ENCODE data around the gene PES1. TPM values are rescaled to one million over a fixed set of nuclear protein-coding genes. Genes with fewer than 3 reads are reported as not detected.

PES1 gene
- total RNA-seq, 1 experiment from 2014 or later: 73.8 TPM

DNA sequence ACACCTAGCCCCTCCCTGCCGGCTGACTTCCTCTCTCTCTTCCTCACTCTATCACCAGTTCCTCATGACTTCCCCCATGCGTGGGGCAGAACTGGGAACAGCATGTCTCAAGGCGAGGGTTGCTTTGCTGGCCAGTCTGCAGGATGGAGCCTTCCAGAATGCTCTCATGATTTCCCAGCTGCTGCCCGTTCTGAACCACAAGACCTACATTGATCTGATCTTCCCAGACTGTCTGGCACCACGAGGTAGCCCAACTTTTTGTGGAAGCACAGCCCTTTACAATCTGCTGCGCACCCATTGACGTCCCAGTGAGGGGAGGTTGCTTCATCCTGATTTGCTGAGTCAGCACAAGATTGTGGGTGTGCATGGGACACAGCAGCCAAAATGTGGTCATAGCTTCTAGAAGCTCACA, 23.8 kb upstream of the PES1 start:
- H3K9me3 ChIP-seq (replicated peaks): no peaks in the 10 kb centered on the region
- H3K27me3 ChIP-seq: no peaks in the 10 kb centered on the region
- no peak overlapping the region for H3K27ac ChIP-seq
- H3K36me3 ChIP-seq: no peaks in the 10 kb centered on the region
- H3K4me3 ChIP-seq: no peak overlapping the region
- DNase-seq: no peak
- no peaks in the 10 kb centered on the region for H3K4me1 ChIP-seq

DNA sequence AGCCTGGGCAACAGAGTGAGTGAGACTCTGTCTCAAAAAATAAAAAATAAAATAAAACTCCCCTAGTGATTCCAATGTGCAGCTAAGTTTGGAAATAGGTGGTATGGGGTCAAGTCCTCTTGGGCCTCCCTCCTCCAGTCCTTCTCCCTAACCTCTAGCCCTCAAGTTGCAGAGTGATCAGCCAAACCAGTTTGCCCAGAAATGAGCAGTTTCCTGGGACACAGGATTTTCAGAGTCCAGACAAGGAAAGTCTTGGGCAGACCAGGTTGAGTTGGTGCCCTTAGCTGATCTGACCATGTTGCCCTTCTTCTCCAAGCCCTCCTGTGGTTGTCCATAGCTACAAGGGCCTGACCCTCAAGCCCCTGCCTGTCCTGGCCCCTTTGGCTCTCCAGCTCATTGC, 23.2 kb upstream of the PES1 start:
- Histone ChIP-seq H3K27me3 (no peaks in the 10 kb centered on the region), H3K9me3 (replicated peaks) (no peaks in the 10 kb centered on the region), H3K27ac (no peak overlapping the region), H3K36me3 (no peaks in the 10 kb centered on the region), H3K4me3 (no peak overlapping the region), H3K4me1 (no peaks in the 10 kb centered on the region)
- DNase-seq: no peak

DNA sequence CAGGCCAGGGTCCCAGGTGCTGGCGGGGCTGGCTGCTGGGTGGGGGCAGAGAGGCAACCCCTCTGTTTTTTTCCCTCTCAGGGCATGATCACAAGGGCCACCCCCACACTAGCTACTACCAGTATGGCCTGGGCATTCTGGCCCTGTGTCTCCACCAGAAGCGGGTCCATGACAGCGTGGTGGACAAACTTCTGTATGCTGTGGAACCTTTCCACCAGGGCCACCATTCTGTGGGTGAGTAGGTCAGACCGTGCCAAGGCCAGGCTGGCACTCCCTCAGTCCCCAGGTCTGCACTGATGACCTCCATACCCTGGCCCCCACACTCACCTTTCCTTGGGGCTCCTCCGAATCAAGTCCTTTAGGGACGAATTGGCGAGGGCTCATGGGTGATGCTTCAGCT, 22.6 kb upstream of the PES1 start:
- Histone ChIP-seq H3K36me3 (no peaks in the 10 kb centered on the region), H3K27me3 (no peaks in the 10 kb centered on the region), H3K4me3 (no peak overlapping the region), H3K27ac (no peak overlapping the region), H3K4me1 (no peaks in the 10 kb centered on the region), H3K9me3 (replicated peaks) (no peaks in the 10 kb centered on the region)
- DNase-seq: no peak

DNA sequence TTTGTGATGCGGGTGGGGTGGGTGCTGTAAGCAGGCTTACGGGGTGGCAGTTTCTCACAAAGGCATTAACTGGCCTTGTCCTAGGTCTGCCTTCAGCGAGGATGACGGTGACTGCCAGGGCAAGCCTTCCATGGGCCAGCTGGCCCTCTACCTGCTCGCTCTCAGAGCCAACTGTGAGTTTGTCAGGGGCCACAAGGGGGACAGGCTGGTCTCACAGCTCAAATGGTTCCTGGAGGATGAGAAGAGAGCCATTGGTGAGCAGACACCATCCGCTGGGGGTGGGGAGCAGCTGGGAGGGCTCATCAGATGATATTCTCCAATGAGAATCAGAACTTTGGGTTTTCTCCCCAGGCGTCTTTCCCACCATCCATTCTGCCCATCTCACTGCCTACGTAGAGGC, 21.1 kb upstream of the PES1 start:
- no peaks in the 10 kb centered on the region for H3K36me3 ChIP-seq
- H3K4me3 ChIP-seq: no peak overlapping the region
- no peak for DNase-seq
- no peaks in the 10 kb centered on the region for H3K4me1 ChIP-seq
- no peaks in the 10 kb centered on the region for H3K9me3 ChIP-seq (replicated peaks)
- H3K27ac ChIP-seq: no peak overlapping the region
- no peaks in the 10 kb centered on the region for H3K27me3 ChIP-seq

DNA sequence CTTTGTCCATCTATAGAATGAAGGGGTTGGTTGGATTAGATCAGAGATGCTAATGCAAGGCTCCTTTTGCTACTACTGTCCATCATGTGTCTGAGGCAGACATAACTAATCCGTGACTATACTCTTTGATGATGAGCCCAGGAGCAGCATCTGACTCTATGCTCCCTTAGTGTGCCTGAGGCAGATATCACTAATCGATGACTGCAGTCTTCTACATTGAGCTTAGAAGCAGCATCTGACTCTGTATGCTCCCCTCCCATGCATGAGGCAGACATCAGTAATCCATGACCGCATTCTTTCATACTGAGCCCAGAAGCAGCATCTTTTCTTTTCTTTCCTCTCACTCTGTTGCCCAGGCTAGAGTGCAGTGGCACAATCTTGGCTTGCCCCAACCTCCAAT, 19.5 kb upstream of the PES1 start:
- DNase-seq: no peak
- Histone ChIP-seq H3K27ac (no peak overlapping the region), H3K27me3 (no peaks in the 10 kb centered on the region), H3K4me3 (no peak overlapping the region), H3K36me3 (no peaks in the 10 kb centered on the region), H3K9me3 (replicated peaks) (no peaks in the 10 kb centered on the region), H3K4me1 (peaks cover 5% of the 10 kb centered on the region; the same call in 1 of the 2 replicates)

DNA sequence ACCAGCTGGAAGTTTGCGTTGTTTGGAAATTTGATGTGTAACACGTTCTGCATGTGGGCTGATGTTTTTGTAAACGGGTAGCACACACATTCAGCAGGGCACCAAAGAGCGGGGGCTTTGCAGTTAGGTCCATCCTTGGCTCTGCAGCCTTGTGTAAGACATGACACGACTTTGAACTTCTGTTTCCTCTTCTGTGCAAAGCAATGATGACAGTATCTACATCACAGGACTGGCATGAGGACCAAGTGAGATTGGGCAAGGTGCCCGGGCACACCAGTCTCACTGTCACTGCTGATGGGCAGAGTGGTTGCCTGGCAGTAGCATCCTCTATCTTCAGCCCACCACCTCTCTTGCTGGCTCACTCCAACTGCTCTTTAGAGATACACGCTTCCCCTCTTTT, 18.6 kb upstream of the PES1 start:
- Histone ChIP-seq H3K27me3 (no peaks in the 10 kb centered on the region), H3K4me3 (no peak overlapping the region), H3K27ac (no peak overlapping the region), H3K9me3 (replicated peaks) (no peaks in the 10 kb centered on the region), H3K4me1 (peaks cover 8% of the 10 kb centered on the region; the same call in 1 of the 2 replicates), H3K36me3 (no peaks in the 10 kb centered on the region)
- DNase-seq: no peak

DNA sequence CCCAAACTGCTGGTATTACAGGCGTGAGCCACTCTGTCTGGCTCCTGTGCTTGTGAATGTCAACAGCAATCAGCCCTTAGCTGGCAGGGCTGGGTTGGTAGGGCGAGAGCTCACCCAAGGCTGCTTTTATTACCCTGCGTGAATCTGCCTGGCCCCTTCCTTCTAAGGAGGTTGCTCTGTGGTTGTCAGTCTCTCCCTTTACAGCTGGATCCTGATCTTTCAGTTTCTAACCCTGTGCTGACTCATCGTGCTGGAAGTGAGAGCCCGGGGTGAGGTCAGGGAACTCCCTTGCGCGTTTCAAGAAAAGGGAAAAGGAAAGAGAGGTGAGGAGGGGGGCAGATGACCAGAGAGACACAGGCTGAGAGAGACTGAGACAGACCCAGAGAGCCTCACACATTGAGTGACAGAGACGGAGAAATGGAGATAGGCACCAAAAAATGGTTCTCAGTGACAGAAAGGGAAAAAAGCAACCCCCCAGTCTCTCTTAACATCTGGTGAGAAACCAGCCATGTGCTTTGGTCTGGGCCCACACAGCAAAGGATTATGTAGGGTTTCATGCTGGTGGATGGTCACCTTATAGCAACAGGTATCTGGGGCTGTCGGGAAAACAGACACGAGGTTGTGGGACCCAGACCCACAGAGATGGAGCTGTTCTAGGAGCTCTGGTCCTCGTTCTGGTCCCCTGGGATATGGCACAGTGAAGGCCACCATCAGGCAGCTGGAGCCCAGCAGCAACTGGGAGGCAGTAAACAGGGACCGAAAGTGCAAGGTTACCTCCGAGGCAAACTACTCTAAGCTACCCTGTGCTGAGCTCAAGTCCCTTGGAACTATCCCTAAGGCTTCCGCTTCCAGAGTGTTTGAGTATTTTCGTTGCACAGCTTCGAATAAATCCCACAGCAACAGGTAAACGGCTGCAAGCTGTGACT, 17.8 kb upstream of the PES1 start:
- Histone ChIP-seq H3K9me3 (replicated peaks) (no peaks in the 10 kb centered on the region), H3K36me3 (no peaks in the 10 kb centered on the region), H3K4me1 (peaks cover 8% of the 10 kb centered on the region; the same call in 1 of the 2 replicates), H3K4me3 (no peak overlapping the region), H3K27me3 (no peaks in the 10 kb centered on the region), H3K27ac (no peak overlapping the region)
- DNase-seq: no peak

DNA sequence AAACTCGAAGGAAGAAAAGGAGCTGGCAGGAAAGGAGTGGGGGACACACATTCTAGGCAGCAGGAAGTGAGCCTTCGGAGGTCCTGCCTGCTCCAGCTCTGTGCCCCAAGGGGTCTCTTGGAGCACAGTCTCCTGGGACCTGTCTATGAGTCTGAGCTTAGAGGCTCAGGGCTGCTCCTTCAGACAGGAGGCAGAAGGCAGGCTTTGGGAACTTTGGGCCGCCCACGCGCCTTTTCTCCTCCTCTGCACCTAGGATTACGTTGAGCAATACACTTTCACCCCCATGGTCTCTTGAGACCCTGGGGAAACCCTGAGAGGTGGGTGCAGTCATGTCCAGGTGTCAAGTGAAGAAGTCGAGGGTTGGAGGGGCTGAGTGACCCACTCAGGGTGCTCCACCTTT, 16.2 kb upstream of the PES1 start:
- H3K4me1 ChIP-seq: peaks cover 8% of the 10 kb centered on the region; the same call in 1 of the 2 replicates
- H3K27me3 ChIP-seq: no peaks in the 10 kb centered on the region
- no peak overlapping the region for H3K27ac ChIP-seq
- H3K36me3 ChIP-seq: no peaks in the 10 kb centered on the region
- no peak for DNase-seq
- no peak overlapping the region for H3K4me3 ChIP-seq
- no peaks in the 10 kb centered on the region for H3K9me3 ChIP-seq (replicated peaks)

DNA sequence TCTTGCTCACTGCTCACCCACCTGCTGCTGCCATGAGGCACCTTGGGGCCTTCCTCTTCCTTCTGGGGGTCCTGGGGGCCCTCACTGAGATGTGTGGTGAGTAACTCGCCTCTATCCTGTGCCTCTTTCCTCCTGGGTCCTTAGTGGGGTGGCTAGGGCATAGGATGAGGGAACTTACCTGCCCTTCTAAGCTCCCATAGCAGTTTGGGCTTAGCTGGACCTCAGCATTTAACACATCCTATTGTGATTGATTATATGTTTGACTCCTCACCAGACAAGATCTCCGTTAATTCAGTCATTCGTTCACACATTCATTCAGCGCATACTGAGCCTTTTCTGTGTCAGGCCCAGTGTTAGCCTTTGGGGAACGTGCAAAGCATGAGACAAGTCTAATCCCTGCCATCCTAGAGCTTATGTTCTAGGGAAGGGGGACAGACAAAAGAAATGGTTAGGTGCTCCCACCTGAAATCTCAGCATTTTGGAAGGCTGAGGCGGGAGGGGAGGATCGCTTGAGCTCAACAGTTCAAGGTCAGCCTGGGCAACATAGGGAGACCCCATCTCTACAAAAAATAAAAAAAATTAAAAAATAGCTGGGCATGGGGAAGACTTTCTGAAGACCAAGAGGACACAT, 15.7 kb upstream of the PES1 start:
- Histone ChIP-seq H3K27me3 (no peaks in the 10 kb centered on the region), H3K4me1 (peaks cover 8% of the 10 kb centered on the region; the same call in 1 of the 2 replicates), H3K36me3 (no peaks in the 10 kb centered on the region), H3K9me3 (replicated peaks) (no peaks in the 10 kb centered on the region), H3K4me3 (peak overlapping the region; percentile 65), H3K27ac (peak overlapping the region; percentile 61)
- no peak for DNase-seq

DNA sequence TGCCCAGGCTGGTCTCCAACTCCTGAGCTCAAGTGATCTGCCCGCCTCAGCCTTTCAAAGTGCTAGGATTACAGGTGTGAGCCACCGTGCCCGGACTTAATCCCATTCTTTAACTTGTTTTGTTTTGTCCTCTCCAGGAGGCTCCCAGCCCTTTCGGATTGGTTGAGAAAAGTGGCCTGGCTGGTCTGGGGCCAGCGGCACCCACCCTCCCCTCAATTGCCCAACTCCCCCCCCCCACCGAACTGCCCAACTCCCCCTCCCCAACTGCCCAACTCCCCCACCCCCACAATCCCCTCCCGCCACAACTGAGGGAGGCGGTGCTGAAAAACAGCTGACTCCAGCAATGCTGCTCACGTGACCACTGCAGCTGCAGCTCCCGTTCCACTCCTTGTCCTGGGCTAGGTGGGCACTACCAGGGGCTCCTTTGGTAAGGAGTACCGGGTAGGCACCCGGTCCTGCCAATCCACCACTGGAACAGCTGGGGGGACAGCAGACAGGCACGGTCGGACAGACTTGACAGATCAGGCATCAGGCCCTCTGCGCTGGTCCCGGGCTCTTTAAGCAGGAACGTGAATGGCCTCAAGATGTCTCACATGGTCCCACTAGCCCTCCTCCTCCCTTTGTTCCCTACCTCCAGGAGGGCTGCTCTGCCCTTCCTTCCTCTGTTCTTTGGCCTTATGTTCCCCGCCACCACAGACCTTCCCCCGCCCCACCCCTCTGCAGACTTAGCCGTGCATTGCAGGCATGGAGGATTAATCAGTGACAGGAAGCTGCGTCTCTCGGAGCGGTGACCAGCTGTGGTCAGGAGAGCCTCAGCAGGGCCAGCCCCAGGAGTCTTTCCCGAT, 15.0 kb upstream of the PES1 start, which contains the start of gene TCN2:
Gene TCN2 (plus strand): TSS at position 720 of the 845 bp plus-strand sequence. CDS start 158 bp downstream, outside the sequence.
- Histone ChIP-seq H3K27me3 (no peaks in the 10 kb centered on the region), H3K27ac (peak within 1 kb of the TSS; percentile 61), H3K4me3 (peak within 1 kb of the TSS; percentile 65), H3K36me3 (no peaks in the 10 kb centered on the region), H3K4me1 (peaks cover 8% of the 10 kb centered on the region; the same call in 1 of the 2 replicates), H3K9me3 (replicated peaks) (no peaks in the 10 kb centered on the region)
- DNase-seq: peak; percentile 64 to 68

DNA sequence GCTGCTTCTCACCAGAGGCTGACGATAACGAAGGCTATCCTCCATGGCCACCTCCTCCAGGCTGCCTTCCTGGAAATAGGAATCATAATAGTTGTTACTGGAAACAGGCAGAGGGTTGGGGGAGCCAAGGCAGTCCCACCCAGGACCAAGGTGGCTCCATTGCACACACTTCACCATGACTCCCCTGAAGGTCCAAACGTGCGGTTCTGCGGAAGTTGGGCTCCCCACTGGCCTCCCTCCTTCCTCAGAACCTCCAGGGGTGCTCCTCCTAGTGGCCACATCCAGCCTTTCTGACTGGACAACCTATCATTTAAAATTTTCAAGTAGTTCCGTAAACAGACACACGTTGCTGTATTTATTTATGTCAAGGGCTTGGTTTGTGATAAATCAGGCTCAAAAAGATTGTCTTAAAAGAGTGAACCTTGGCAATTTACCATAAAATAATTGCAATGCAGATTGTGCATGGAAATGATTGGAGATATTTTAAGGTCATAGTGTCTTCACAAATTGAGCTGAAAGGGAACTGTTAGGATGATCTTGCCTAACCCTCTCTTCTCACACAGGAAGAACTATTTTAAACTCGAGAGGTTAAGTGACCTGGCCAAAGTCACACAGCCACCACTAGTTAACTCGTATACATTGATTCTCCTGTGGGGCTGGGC, 13.9 kb upstream of the PES1 start:
- peaks cover 8% of the 10 kb centered on the region; the same call in 1 of the 2 replicates for H3K4me1 ChIP-seq
- H3K9me3 ChIP-seq (replicated peaks): no peaks in the 10 kb centered on the region
- H3K4me3 ChIP-seq: no peak overlapping the region; the same call in 1 of the 2 replicates
- no peaks in the 10 kb centered on the region for H3K27me3 ChIP-seq
- DNase-seq: peak; percentile 19 to 32
- no peak overlapping the region for H3K27ac ChIP-seq
- H3K36me3 ChIP-seq: no peaks in the 10 kb centered on the region

DNA sequence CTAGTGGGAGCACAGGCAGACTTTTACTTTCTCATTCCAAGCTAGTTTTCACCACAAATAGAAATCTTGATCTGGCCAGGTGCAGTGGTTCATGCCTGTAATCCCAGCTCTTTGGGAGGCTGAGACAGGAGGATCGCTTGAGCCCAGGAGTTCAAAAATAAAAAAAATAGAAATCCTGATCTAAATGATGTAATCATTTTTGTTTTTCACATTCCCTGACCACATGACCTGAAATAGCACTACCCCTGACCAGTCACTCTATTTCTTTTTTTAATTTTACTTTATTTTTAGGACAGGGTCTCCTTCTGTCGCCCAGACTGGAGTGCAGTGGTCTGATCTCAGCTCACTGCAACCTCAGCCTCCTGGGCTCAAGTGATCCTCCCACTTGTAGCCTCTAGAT, 13.0 kb upstream of the PES1 start:
- Histone ChIP-seq H3K4me3 (no peak overlapping the region), H3K36me3 (no peaks in the 10 kb centered on the region), H3K4me1 (peaks cover 8% of the 10 kb centered on the region; the same call in 1 of the 2 replicates), H3K27me3 (no peaks in the 10 kb centered on the region), H3K9me3 (replicated peaks) (no peaks in the 10 kb centered on the region), H3K27ac (no peak overlapping the region)
- DNase-seq: no peak

DNA sequence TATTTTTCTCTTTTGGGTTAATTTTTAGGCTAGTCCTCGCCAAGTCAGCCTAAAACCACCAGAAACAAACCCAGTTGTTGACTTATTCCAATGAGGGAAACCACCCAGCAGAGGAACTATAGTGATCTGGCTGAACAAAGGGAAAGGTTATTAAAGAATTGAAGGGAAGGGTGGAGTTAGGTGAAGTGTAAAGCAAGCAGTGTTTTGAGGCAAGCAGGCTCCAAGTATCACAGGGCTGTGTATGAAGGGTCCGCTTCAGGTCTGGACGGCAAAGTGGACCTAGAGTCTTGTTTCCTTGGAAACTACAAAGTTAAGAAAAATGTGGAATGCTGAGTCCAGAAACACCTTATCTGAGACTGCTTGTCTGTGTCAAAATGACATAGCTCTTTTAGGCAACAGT, 12.1 kb upstream of the PES1 start:
- Histone ChIP-seq H3K9me3 (replicated peaks) (no peaks in the 10 kb centered on the region), H3K27ac (no peak overlapping the region), H3K36me3 (no peaks in the 10 kb centered on the region), H3K4me1 (peaks cover 8% of the 10 kb centered on the region; the same call in 1 of the 2 replicates), H3K27me3 (no peaks in the 10 kb centered on the region), H3K4me3 (no peak overlapping the region)
- DNase-seq: no peak

DNA sequence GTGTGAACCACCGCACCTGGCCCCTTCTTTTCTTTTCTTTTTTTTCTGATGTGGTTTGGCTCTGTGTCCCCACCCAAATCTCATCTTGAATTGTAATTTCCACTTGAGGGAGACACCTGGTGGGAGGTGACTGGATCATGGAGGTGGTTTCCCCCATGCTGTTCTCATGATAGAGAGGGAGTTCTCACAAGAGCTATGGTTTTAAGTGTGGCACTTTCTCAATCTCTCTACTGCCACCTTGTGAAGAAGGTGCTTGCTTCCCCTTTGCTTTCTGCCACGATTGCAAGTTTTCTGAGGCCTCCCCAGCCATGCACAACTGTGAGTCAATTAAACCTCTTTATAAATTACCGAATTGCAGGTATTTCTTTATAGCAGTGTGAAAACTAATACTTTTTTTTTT, 10.3 kb upstream of the PES1 start:
- H3K4me1 ChIP-seq: 0 out of 2 replicates have a peak, but pooled peaks cover 5% of the 10 kb centered on the region
- no peaks in the 10 kb centered on the region for H3K36me3 ChIP-seq
- no peak overlapping the region for H3K27ac ChIP-seq
- no peaks in the 10 kb centered on the region for H3K27me3 ChIP-seq
- DNase-seq: peak in 1 of 2 experiments; percentile 9
- no peaks in the 10 kb centered on the region for H3K9me3 ChIP-seq (replicated peaks)
- no peak overlapping the region for H3K4me3 ChIP-seq
